CD4-positive, alpha-beta T cell (primary cell): ENCODE data around the gene EIF4B. TPM values are rescaled to one million over a fixed set of nuclear protein-coding genes. Genes with fewer than 3 reads are reported as not detected.
"Not testable (repeated sequence)": the region's sequence is repeated elsewhere in the genome, so short reads cannot be mapped to it uniquely, and the experiment has no call there.

ENCODE experiments used
- ATAC-seq: fragments of 200-7000 bp; cut with Tn5 transposase; one replicate; pipeline ENCODE4 v1.10.0; 2022; ENCODE audit warnings: mild to moderate bottlenecking; ENCODE audit not compliant: poor library complexity
- CTCF ChIA-PET: fragments of 350-600 bp; sonication (Branson Sonifier 250); formaldehyde crosslinking; loops from one replicate; lab custom pipeline; 2021; ENCODE audit warnings: antibody characterized with exemption, inconsistent platforms; lab: Charles Lee
- POLR2A ChIA-PET: fragments of 350-600 bp; sonication (Branson Sonifier 250); formaldehyde crosslinking; loops from one replicate; lab custom pipeline; 2021; ENCODE audit warnings: antibody characterized with exemption, inconsistent platforms; lab: Charles Lee
- DNase-seq, 14 experiments: peaks; one replicate each; pipeline ENCODE4 v3.0.0-alpha.2; 2013 to 2020; ENCODE audit warnings: mixed read lengths in 2 of 14
- H3K27ac ChIP-seq, 2 donors: one replicate each; pipeline versions ENCODE4 v1.5.1 to v1.7.0; 2013; ENCODE audit warnings: low read length in 2 of 2, low read depth in 1 of 2, mild to moderate bottlenecking in 1 of 2
- H3K27me3 ChIP-seq, 2 experiments: 1 replicate in 1 of 2; 2 replicates in 1 of 2; pipeline versions ENCODE4 v1.6.1 to v1.7.0; 2013; ENCODE audit warnings: low read length in 2 of 2, control low read depth in 1 of 2, mild to moderate bottlenecking in 1 of 2, moderate library complexity in 1 of 2; ENCODE audit not compliant: insufficient read depth in 2 of 2, control insufficient read depth in 1 of 2
- H3K36me3 ChIP-seq: one replicate; pipeline ENCODE4 v1.6.1; 2013; ENCODE audit warnings: low read length, control low read depth; ENCODE audit not compliant: insufficient read depth
- H3K4me1 ChIP-seq: one replicate; pipeline ENCODE4 v1.6.1; 2013; ENCODE audit warnings: low read length, control low read depth; ENCODE audit not compliant: insufficient read depth
- H3K4me3 ChIP-seq: one replicate; pipeline ENCODE4 v1.5.1; 2013; ENCODE audit warnings: mild to moderate bottlenecking, low read length, moderate library complexity
- H3K9me3 ChIP-seq, 2 experiments: 1 replicate in 1 of 2; 2 replicates in 1 of 2; pipeline versions ENCODE4 v1.6.1 to v1.7.0; 2013; ENCODE audit warnings: low read length in 2 of 2, mild to moderate bottlenecking in 2 of 2, control low read depth in 1 of 2, moderate library complexity in 1 of 2; ENCODE audit not compliant: control insufficient read depth in 1 of 2, insufficient read depth in 1 of 2
- H3K27ac Mint-ChIP-seq: one replicate; pipeline ENCODE4 v1.8.0; 2020; ENCODE audit warnings: mixed read lengths
- H3K27me3 Mint-ChIP-seq: one replicate; pipeline ENCODE4 v1.8.0; 2021; ENCODE audit warnings: mixed read lengths
- H3K36me3 Mint-ChIP-seq: one replicate; pipeline ENCODE4 v1.8.0; 2021; ENCODE audit warnings: low read depth, mixed read lengths
- H3K4me1 Mint-ChIP-seq: one replicate; pipeline ENCODE4 v1.8.0; 2021; ENCODE audit warnings: low read depth, mixed read lengths
- H3K4me3 Mint-ChIP-seq: one replicate; pipeline ENCODE4 v1.8.0; 2020; ENCODE audit warnings: mild to moderate bottlenecking, mixed read lengths
- H3K9me3 Mint-ChIP-seq: one replicate; pipeline ENCODE4 v1.8.0; 2020; ENCODE audit warnings: mixed read lengths
- CTCF ChIP-seq: fragments of 200-600 bp; IDR thresholded peaks from one replicate; pipeline ENCODE4 v1.8.0; 2022; ENCODE audit warnings: antibody characterized with exemption, mild to moderate bottlenecking
- intact Hi-C, 2 experiments: fragments of 100-400 bp; cut with DNase I in 1 of 2; cut with micrococcal nuclease in 1 of 2; formaldehyde crosslinking; loops; one replicate each; pipeline versions ENCODE4 v1.15.1 to v1.9.0; 2023 to 2025; cut with DNase I, micrococcal nuclease
- total RNA-seq, 174 experiments: library from RNA in 2 of 174; stranded (reverse) in 2 of 174; gene quantifications; one replicate each; pipeline ENCODE4 v1.2.3 and lab custom pipeline; 2021 to 2026

Gene EIF4B
- total RNA-seq, 2 experiments from 2014 or later = 794 to 806 TPM

- Histone ChIP-seq H3K4me1 (peaks cover 28% of the 10 kb centered on the region), H3K27ac (no peak overlapping the region), H3K4me3 (no peak overlapping the region), H3K27me3 (no peaks in the 10 kb centered on the region), H3K36me3 (peaks cover 54% of the 10 kb centered on the region), H3K9me3 (no peaks in the 10 kb centered on the region)
- DNase-seq = no peak
- ChIA-PET CTCF (interaction anchor here (0.7 kb wide), 1 partner anchor 33 kb away, joined by 3 read pairs; no protein-coding TSS in a partner anchor), POLR2A (interaction anchor here (1.2 kb wide), 1 partner anchor 10 kb away, joined by 3 read pairs; no protein-coding TSS in a partner anchor)
- H3K36me3 Mint-ChIP-seq = peaks cover 79% of the 10 kb centered on the region
- TF ChIP-seq CTCF = no peak
- H3K27ac Mint-ChIP-seq = peak overlapping the region; percentile 79
- H3K4me1 Mint-ChIP-seq = peaks cover 49% of the 10 kb centered on the region
- intact Hi-C loops = no loop called here
- H3K4me3 Mint-ChIP-seq = no peak overlapping the region
- no peaks in the 10 kb centered on the region for H3K9me3 Mint-ChIP-seq
- H3K27me3 Mint-ChIP-seq = no peaks in the 10 kb centered on the region
- ATAC-seq = no peak
Observed at GRCh38 chr12:53014709-53015108, 8.5 kb downstream of the EIF4B start.

GRCh38 chr12:53025250-53025649, 19.0 kb downstream of the EIF4B start:
- Mint-ChIP-seq H3K4me1 (no peaks in the 10 kb centered on the region), H3K9me3 (no peaks in the 10 kb centered on the region), H3K27me3 (no peaks in the 10 kb centered on the region), H3K27ac (no peak overlapping the region), H3K36me3 (peaks cover 84% of the 10 kb centered on the region), H3K4me3 (no peak overlapping the region)
- H3K27ac ChIP-seq = no peak overlapping the region
- ATAC-seq = no peak
- intact Hi-C loops = no loop called here
- H3K36me3 ChIP-seq = peaks cover 92% of the 10 kb centered on the region
- no peak for DNase-seq
- POLR2A ChIA-PET = interaction anchor here (2.0 kb wide), 1 partner anchor 20 kb away, joined by 5 read pairs; no protein-coding TSS in a partner anchor
- H3K4me1 ChIP-seq = no peaks in the 10 kb centered on the region
- CTCF ChIA-PET = no interaction called here
- TF ChIP-seq CTCF = no peak
- no peak overlapping the region for H3K4me3 ChIP-seq
- no peaks in the 10 kb centered on the region for H3K9me3 ChIP-seq
- no peaks in the 10 kb centered on the region for H3K27me3 ChIP-seq

GRCh38 chr12:53027014-53027413, 20.8 kb downstream of the EIF4B start:
- not testable (repeated sequence) for ATAC-seq, H3K27me3 Mint-ChIP-seq
- H3K36me3 Mint-ChIP-seq = peaks cover 82% of the 10 kb centered on the region

GRCh38 chr12:53031616-53032015, 25.4 kb downstream of the EIF4B start:
- H3K27ac Mint-ChIP-seq = no peak overlapping the region
- POLR2A ChIA-PET = interaction anchor here (0.9 kb wide), 1 partner anchor 66 kb away, joined by 4 read pairs; the partner anchor contains the start of gene IGFBP6
- H3K9me3 ChIP-seq = no peaks in the 10 kb centered on the region

More at GRCh38 chr12:53027014-53027413, 20.8 kb downstream of the EIF4B start:
- H3K27ac Mint-ChIP-seq, CTCF ChIA-PET, H3K27me3 ChIP-seq, H3K4me1 Mint-ChIP-seq, POLR2A ChIA-PET, H3K27ac ChIP-seq, intact Hi-C loops, H3K9me3 ChIP-seq, H3K4me3 ChIP-seq, H3K4me1 ChIP-seq, H3K9me3 Mint-ChIP-seq, H3K4me3 Mint-ChIP-seq, DNase-seq: not testable (repeated sequence)
- peaks cover 92% of the 10 kb centered on the region for H3K36me3 ChIP-seq

GRCh38 chr12:53033832-53034231, 27.6 kb downstream of the EIF4B start:
- DNase-seq, H3K9me3 ChIP-seq, H3K27ac ChIP-seq, H3K27me3 Mint-ChIP-seq, H3K27ac Mint-ChIP-seq, H3K27me3 ChIP-seq, H3K4me3 ChIP-seq, intact Hi-C loops, H3K4me1 ChIP-seq, H3K4me3 Mint-ChIP-seq, H3K9me3 Mint-ChIP-seq, POLR2A ChIA-PET, ATAC-seq, CTCF ChIA-PET: not testable (repeated sequence)
- Mint-ChIP-seq H3K36me3 (peaks cover 80% of the 10 kb centered on the region), H3K4me1 (peaks cover 18% of the 10 kb centered on the region)
- peaks cover 92% of the 10 kb centered on the region for H3K36me3 ChIP-seq

More at GRCh38 chr12:53031616-53032015, 25.4 kb downstream of the EIF4B start:
- Histone ChIP-seq H3K36me3 (peaks cover 92% of the 10 kb centered on the region), H3K4me1 (no peaks in the 10 kb centered on the region), H3K4me3 (no peak overlapping the region), H3K27me3 (no peaks in the 10 kb centered on the region), H3K27ac (no peak overlapping the region)
- H3K4me1 Mint-ChIP-seq = peaks cover 10% of the 10 kb centered on the region
- peaks cover 80% of the 10 kb centered on the region for H3K36me3 Mint-ChIP-seq
- intact Hi-C loops = no loop called here
- CTCF ChIA-PET = no interaction called here
- no peak for ATAC-seq
- no peaks in the 10 kb centered on the region for H3K27me3 Mint-ChIP-seq
- no peak for DNase-seq
- no peaks in the 10 kb centered on the region for H3K9me3 Mint-ChIP-seq
- TF ChIP-seq CTCF = no peak
- no peak overlapping the region for H3K4me3 Mint-ChIP-seq
